ENCODE measurements around the gene KCND3.

- TF ChIP-seq CTCF (IDR thresholded peaks at IDR 0.05; ENCODE audit: extremely low read depth in 1 of 2, insufficient read depth in 1 of 2, low read depth in 1 of 2, low read length in 2 of 2) (no peak), MAX (IDR thresholded peaks at IDR 0.05; ENCODE audit: insufficient read depth, insufficient read length) (no peak), POLR2A (IDR thresholded peaks at IDR 0.05; ENCODE audit: low read depth, low read length) (no peak)
Measured at GRCh38 chr1:111955755-111956154, 33.7 kb downstream of the KCND3 start.

Data from endothelial cell of umbilical vein (primary cell).